KG1 (cell line): Measurements from ENCODE around the gene C1orf122.

ENCODE experiments used
- DNase-seq: peaks from one replicate; lab custom pipeline; 2025; lab: John Stamatoyannopoulos, UW

Gene C1orf122

GRCh38 chr1:37802439-37802838, 5.2 kb upstream of the C1orf122 start:
- DNase-seq: no peak

GRCh38 chr1:37807220-37807554, 403 bp upstream of the C1orf122 start:
- no peak for DNase-seq

DNA sequence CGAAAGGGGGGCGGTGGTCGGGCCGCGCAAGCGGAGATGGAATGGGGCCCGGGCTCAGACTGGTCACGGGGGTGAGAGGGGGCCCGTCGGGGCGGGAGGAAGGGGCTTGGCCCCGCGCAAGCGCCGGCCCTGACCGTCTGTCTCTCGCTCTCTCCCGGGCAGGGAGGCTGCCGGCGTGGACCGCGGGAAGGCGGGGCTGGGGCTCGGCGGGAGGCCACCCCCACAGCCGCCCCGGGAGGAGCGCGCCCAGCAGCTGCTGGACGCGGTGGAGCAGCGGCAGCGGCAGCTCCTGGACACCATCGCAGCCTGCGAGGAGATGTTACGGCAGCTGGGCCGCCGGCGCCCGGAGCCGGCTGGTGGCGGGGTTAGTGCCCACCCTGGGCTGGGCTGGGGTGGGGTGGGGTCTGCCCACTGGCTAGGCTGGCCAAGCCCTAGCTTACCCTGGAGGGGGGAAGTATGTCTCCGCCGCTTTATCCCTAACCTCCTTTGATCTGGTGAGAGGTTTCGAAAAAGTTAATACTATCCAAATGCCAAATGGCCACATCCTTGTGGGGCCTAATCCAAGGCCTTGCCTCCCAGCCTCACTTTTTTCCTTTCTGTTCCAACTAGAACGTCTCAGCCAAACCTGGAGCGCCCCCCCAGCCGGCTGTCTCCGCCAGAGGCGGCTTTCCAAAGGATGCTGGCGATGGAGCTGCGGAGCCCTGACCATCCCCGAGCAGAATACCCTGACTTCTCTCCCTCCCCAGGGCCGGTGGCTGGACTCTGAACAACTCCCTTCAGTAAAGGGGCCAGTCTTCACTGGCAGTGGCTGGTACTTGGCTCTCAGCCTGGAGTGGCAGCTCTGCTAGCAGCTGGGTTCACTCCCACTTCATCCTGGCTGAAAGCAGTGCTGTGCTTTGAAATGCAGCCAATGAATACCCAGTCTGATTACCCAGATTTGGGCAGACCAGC, 1.1 kb downstream of the C1orf122 start:
- DNase-seq: no peak

GRCh38 chr1:37809942-37810341, 2.4 kb downstream of the C1orf122 start:
- no peak for DNase-seq

GRCh38 chr1:37811027-37811655, 3.6 kb downstream of the C1orf122 start:
- peak; percentile 9 for DNase-seq

- no peak for DNase-seq
Observed at GRCh38 chr1:37813529-37814145, 6.0 kb downstream of the C1orf122 start.

DNA sequence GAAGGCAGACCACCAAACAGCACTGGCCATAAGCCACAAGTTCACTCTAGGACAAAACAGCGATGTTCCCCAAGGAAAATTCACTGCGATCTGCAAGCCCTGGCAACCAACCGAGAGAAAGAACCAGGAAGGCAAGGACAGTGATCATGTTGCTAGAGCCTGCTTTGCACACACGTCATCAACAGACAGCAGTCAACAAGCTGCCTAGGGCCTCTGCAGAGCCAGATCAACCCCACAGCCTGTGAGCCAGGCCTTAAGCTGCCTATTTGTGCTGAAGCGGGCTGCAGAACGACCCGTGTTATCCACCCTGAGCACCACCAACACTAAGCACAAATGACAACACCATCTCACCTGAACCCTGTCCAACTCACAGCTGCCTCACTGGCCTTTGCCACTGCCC, 6.7 kb downstream of the C1orf122 start:
- no peak for DNase-seq

GRCh38 chr1:37817481-37817880, 9.9 kb downstream of the C1orf122 start:
- DNase-seq: no peak

- no peak for DNase-seq
Observed at GRCh38 chr1:37821481-37821880, 13.9 kb downstream of the C1orf122 start.

DNA sequence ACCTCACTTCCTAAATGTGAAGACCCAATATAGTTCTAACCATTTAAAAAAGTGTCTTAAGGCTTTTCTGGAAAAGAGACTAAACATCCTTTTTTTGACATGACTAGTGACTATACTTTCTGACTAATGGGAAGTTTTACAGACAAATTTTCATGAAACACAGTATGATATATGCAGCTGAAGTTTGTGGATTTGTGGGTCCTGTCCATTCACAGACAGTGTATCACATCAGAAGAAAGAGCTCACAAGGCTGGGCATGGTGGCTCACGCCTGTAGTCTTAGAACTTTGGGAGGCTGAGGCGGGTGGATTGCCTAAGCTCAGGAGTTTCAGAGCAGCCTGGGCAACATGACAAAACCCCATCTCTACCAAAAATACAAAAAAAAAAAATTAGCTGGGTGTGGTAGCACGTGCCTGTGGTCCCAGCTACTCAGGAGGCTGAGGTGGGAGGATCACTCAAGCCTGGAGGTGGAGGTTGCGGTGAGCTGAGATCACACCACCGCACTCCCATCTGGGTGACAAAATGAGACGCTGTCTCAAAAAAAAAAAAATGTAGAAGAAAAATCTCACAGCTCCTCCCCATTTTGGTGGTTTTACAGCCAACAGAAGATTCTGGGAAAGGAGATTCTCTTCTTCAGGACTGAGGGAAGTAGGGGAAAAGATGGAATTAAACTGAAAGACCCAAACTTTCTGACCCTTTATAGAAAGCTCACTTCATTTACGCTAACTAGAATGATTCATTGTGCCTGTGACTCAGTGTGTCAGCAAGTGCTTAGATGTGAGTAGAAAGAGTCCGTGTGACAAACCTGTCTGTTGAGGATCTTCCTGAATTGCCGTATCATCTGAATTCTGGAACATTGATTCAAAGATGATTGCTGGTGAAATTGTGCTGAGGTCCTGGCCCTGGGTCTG, 15.6 kb downstream of the C1orf122 start:
- DNase-seq: no peak

- DNase-seq: no peak
Observed at GRCh38 chr1:37824001-37824400, 16.4 kb downstream of the C1orf122 start.

- DNase-seq: no peak
Observed at GRCh38 chr1:37825506-37825905, 17.9 kb downstream of the C1orf122 start.

DNA sequence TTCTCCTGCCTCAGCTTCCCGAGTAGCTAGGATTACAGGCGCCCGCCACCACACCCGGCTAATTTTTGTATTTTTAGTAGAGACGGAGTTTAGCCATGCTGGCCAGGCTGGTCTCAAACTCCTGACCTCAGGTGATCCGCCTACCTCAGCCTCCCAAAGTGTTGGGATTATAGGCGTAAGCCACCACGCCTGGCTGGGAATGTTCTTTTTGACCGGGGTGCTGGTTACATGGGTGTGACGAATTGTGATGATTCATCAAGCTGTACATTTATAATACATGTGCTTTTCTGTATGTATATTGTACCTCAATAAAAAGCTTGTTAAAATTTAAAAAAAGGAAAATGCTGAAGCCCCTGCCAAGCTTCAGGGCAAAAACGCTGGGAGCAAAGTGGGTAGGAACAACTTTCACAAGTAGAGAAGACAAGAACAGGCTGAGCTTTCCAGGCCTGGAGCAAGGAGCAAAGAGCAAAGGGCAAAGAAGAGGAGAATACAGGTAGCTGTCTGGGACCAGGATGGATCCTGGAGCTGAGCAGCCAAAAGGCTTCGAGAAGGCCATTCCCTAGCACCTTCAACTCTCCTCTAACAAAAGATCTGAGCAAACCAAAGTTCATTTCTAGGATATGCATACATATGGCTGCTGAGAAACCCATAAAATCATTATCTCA, 21.0 kb downstream of the C1orf122 start:
- no peak for DNase-seq

GRCh38 chr1:37831109-37831508, 23.5 kb downstream of the C1orf122 start:
- no peak for DNase-seq

- no peak for DNase-seq
Observed at GRCh38 chr1:37831809-37832208, 24.2 kb downstream of the C1orf122 start.

GRCh38 chr1:37836788-37837187, 29.2 kb downstream of the C1orf122 start:
- no peak for DNase-seq

DNA sequence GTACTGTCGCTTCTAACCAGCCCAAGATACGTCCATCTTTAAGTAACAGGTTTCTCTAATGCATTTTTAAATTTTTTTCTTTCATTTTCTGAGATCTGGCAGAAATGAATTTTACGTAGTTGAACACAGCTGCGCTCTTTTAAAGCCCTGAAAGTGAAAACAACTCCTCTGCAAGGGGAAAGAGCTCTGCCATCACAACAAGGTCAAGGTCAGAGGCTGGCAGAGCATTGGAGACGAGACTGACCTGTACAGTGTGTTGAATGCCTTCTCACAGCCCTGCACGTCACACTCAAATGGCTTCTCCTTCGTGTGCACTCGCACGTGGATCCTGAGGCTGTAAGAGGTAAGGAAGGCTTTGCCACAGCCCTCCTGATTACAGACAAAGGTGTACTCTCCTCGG, 32.1 kb downstream of the C1orf122 start:
- DNase-seq: no peak

DNA sequence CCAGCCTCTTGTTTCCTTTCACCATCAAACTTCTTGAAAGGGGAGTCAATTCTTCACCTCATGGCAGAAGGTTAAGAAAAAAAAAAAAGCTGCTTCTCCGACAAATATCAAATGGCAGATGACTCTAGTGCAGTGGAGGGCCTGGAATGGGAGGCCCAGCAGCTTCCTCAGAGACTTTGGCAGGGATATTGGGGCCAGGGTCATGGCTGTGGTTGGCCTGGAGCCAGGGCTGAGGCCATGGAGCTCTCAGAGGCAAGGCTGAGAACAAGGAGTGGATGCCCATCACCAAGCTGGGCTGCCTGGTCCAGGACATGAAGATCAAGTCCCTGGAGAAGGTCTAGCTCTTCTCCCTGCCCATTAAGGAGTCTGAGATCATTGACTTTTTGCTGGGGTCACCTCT, 33.1 kb downstream of the C1orf122 start:
- DNase-seq: no peak

DNA sequence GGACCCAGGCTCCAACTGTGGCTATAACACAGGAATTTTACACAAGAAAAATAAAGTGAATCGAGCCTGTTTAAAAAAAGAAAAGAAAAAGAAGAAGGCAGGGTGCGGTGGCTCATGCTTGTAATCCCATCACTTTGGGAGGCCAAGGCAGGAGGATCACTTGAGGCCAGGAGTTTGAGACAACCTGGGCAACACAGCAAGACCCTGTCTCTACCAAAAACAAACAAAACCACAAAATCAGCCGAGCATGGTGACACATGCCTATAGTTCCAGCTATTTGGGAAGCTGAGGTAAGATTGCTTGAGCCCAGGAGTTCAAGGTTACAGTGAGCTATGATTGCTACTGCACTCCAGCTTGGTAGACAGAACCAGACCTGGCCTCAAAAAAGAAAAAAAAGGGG, 34.1 kb downstream of the C1orf122 start:
- DNase-seq: no peak

DNA sequence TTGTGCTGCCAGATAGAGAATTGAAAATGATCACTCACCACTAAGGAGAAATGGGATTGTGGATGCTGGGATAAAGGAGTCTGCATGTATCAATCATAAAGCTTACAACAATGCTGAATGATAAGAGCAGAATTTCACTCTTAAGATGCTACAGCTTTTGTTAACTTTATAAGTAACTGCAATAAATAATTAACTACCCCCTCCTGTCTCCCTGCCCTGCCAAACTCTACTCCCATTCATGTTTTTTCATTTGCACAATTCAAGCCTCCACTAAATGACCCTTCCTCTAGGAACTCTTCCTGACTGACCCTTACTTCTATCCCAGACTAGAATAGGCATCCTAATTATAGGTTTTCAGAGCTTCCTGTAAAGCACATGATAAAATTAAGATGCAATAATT, 36.9 kb downstream of the C1orf122 start:
- DNase-seq: no peak

DNA sequence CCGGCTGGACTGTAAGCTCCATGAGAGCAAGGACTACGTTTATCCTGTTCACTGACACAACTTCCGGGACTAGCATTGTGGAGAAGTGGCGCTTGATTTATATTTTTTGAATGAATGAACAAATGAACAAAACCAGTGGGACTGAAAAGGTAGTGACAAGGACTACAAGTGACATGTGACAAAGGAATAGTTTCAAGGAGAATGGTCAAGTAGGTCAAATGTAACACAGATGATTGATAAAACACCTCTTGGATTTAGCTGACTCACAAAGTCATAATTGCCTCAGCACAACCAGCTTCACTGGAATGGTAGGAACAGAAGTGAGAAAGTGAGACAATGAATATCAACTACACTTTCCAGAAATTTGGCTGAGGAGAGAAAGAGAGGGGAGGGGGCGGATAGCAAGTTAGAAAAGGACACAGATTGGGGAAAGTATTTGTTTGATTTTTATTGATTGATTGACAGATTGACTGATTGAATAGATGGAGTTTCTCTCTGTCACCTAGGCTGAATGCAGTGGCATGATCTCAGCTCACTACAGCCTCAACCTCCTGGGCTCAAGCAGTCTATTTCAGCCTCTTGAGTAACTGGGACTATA, 37.6 kb downstream of the C1orf122 start:
- no peak for DNase-seq
